Left renal cortex interstitium (tissue), 4 donors: ENCODE data around the gene XG. TPM values are rescaled to one million over a fixed set of nuclear protein-coding genes. Genes with fewer than 3 reads are reported as not detected.
"Not testable (repeated sequence)": the region's sequence is repeated elsewhere in the genome, so short reads cannot be mapped to it uniquely, and the experiment has no call there.

ENCODE experiments used
- DNase-seq, 4 donors: peaks; one replicate each; pipeline ENCODE4 v3.0.0-alpha.2; 2013; ENCODE audit warnings: low read depth in 4 of 4, low spot score in 2 of 4, missing footprints in 1 of 4
- polyA plus RNA-seq, 4 donors: library from polyadenylated mRNA; unstranded; fragments of 120-200 nt; gene quantifications; one replicate each; pipeline ENCODE4 v1.2.1, GENCODE V29; 2013; ENCODE audit not compliant: insufficient read length in 4 of 4

The XG gene
- polyA plus RNA-seq, 4 donors, result 0.19 to 0.69 (median 0.37) TPM

DNA sequence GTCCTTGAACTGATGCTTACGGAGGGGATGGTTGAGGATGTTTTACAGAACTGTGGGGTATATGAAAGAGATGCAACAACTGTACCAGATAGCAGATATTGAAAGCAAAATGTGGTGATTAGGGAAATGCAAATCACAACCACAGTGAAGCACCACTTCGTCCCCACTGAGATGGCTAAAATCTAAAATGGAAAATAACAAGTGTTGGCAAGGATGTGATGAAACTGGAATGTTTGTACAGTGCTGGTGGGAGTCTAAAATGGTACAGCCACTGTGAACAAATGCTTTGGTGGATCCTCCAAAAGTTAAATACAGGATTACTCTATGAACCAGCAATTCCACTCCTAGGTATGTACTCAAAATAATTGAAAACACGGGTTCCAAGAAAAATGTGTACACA is 22.9 kb downstream of the XG start:
- DNase-seq, result no peak

DNA sequence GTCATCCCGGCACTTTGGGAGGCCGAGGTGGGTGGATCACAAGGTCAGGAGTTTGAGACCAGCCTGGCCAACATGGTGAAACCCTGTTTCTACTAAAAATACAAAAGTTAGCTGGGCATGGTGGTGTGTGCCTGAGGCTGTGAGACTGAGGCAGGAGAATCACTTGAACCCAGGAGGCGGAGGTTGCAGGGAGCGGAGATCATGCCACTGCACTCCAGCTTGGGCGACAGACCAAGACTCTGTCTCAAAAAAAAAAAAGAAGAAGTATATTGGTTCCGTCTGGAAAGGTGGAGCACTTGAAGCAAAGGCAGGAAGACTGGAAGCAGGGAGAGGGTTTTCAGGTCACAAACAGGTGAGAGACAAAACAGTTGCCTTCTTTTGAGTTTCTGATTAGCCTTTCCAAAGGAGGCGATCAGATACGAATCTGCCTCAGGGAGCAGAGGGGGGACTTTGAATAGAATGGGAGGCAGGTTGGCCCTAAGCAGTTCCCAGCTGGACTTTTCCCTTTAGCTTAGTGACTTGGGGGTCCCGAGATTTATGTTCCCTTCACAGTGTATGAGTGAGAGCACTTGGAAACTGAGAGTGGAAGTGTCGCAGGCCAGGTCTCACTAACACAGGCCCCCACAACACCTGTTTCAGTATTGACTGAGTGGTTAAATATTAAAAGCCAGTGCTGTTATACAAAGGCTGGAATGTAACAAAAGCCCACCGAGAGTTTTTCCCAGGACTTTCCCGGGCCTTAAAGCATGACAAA is 28.8 kb downstream of the XG start:
- peak in 1 of 4 donors; percentile 8 for DNase-seq

DNA sequence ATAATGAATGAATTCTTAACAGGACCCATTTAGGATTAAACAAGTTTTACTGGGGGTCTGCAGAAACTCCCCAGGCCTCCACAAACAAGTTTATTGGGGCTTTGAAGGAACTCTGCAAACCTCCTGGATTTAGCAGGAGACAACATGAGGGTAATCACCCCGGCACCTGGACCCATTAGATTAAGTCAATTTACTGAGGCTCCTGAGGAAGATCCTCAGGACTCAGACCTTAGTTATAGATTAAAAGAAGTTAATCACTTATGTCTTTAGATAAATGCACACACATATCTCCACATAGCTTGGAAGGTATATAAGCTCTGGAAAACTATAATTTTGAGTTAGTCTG is 29.4 kb downstream of the XG start:
- DNase-seq, result no peak

DNA sequence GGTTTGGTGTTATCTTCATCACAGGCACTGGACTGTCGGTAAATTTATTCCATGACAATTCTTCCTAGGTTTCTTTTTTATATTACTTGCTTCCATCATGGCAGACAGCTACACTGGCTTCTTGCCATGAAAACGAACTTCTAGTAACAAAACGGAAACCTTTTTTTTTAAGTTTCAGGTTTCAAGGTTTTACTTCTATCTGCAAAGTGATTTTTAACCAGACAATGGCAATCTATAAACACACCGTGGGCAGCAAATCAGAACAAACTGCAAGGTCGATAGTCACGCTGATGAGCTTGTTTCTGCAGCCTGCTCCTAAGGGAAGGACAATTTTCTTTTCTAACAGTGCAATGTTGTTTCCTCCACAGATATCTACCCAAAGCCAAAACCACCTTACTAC is 29.9 kb downstream of the XG start:
- no peak for DNase-seq

DNA sequence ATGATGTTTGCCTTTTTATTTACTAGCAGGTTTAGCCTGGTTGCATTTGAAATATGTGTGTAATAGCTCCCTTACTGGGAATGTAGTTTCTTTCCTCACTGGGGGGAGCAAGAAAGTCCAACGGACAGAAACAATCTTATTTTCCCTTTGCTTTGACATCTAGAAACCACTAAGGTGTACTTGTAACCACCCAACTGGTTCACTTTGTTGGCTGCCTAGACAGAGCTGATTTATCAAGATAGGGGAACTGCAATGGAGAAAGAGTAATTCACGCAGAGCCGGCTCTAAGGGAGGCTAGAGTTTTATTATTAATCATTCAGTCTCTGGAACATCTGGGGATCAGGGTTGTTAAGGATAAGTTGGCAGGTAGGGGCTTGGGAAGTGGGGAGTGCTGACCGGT is 30.3 kb downstream of the XG start:
- no peak for DNase-seq

DNA sequence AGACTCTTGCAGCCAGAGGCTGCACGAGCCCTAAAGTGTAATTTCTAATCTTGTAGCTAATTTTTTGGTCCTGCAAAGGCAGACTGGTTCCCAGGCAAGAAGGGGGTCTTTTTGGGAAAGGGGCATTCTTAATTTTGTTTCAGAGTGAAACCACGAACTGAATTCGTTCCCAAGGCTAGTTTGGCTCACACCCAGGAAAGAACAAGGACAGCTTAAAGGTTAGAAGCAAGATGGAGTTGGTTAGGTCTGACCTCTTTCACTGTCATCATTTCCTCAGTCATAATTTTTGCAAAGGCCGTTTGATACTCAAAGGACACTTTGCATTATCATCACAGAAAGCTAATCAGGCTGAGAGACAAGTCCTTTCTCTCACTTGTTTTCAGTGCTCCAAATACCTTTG is 30.9 kb downstream of the XG start:
- no peak for DNase-seq

DNA sequence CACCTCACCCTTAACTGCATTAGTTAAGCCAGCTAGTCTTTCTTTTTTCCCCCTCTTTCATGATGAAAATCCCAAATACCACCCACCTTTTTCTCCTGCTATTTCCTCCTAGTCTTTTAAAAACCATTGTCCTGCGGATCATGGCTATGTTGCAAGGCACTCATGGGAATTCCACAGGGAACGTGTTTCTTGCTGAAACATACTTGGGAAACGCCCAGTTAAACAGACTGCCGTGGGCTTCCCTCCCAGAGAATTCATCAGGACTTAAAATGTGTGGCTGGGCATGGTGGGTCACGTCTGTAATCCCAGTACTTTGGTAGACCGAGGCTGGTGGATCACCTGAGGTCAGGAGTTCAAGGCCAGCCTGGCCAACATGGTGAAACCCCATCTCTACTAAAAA is 32.2 kb downstream of the XG start:
- no peak for DNase-seq

DNA sequence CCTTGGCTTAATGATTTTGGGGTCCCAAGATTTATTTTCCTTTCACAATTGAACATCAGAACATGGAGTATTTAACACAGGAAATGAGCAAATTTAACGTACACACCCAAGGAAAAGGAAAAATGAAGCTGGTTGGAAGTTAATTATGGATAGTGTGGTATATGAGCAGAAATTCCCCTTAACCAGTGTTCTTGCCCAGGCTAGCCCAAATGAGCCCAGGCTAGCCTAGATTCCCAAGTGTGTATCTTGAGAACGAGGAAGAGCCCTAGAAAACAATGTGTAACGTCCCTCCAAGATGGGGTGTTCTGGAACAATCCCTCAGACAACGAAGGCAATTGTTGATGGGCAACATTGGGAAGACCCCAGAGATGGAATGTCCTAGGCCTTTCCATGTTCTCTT is 33.7 kb downstream of the XG start:
- no peak for DNase-seq

DNA sequence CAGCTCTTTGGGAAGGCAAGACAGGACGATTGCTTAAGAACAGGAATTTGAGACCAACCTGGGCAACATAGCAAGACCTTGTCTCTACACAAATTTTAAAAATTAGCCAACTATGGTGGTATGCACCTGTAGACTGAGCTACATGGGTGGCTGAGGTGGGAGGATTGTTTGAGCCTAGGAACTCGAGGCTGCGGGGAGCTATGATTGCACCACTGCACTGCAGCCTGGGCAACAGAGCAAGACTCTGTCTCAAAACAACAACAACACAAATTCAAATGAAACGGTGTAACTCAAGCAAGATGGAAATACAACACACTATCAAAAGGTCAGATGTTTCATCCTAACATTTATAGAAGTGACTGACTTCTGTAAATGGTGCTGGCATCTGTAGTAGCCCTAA is 37.1 kb downstream of the XG start:
- no peak for DNase-seq

DNA sequence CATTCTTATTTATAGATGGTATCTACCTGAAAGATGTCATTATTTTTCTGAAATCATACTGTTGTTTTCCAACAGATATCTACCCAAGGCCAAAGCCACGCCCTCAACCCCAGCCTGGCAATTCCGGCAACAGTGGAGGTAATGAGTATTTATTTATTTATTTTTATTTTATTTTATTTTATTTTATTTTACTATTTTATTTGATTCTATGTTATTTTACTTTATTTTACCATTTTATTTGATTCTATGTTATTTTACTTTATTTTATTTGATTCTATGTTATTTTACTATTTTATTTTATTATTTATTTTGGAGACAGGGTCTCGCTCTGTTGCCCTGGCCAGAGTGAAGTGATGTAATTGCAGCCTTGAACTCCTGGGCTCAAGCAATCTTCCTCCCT is 37.7 kb downstream of the XG start:
- DNase-seq, result no peak

DNA sequence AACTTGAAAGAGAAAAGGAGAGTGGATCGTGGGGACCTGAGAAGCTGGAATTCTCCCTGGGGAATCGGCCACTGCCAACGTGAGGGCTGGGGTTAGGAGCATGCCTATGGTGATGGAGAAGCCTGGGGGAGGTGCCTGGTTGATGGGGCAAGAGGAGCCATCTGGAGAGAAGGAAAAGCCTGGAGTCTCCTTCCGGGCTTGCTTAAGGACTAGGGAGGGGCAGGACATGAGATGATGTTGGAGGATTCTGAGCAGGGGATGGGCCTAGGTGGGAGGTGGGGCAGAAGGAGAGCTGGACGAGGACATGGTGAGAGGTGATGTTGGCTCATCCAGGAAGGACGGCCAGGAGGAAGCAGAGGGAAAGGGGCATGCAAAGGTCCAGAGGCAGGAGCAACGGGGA is 41.9 kb downstream of the XG start:
- DNase-seq, result no peak

DNA sequence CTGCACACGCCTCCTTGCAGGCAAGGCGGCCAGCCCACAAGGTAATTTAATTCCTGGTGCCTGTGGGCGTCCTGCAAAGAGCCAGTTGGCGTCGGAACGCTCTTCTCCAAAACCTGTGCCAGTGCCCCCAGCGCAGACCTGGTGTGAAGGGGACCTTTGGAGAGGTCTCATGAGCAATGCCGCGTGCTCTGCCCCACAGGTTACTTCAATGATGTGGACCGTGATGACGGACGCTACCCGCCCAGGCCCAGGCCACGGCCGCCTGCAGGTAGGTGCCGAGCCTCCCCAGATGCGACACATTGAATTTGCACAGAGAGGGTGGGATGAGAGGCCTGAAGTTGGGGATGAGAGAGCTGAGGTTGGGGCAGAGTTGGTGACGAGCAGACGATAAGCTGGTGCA is 42.5 kb downstream of the XG start:
- no peak for DNase-seq

DNA sequence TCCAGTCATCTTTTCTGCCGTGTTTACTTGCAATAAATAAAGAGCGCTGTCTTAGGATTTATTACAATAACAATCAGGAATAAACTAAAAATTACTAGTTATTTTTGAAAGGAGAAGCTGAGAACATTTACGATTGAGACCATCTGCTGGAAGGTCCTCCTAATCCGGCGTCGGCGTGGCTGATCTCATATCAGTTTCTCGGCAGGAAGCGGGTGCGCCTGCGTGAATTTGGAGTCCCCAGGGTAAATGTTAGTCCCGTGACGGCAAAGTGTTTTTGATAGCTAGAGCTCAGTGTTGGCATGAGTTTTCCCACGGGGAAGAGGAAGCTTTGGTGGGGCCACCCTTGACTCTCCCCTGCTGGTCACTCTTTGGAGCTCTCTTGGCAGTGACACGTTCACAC is 45.0 kb downstream of the XG start:
- not testable (repeated sequence) for DNase-seq

DNA sequence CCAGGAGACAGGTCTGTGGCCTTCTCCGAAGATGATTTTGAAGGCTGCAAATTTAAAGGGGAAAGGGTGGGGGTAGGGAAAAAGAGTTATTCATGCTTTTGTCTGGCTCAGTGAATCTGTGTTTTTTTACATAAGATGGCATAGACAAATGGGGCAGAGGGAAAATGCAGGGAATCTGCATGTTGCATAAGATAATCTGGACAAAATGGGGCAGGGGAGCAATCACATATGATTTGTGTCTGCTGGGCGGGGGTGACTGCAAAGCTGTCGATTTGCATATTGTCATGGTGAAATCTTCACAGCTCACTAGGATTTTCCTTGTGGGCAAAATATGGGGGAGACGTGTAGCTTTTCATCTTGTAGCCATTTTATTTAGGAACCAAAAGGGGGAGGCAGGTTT is 47.5 kb downstream of the XG start:
- DNase-seq, result no peak

DNA sequence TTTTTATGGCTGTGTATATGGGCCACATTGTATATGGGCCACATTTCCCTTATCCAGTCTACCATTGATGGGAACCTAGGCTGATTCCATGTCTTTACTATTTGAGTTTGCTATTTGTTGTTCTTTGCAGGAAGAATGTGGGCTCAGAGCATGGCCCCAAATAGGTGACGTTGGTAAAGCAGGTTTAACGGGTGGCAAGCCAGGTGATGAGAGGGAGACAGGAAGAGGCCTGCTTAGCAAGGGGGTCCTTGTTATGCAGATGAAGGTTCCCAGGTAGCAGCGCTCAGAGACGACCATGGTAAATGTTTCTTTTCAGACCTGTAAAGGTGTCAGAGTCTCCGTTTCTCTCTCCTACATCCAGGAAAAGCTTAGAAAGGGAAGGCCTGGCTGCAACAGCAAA is 48.1 kb downstream of the XG start:
- DNase-seq, result not testable (repeated sequence)

DNA sequence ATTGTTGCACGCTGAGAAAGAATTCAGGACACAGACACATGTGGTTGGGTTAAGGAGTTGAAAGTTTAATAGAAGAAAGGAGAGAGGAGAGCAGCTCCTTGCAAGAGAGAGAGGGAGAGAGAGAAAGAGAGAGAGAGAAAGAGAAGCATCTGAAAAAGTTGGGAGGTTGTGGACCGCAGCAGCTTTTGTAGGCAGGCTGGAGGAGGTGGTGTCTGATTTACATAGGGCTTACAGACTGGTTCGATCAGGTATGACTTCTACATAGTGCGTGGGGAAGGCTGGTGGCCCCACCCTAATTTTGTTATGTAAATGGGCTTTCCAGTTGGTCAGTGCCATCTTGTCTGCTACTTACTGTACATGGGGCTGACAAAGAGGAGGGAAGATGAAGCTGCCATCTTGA is 49.4 kb downstream of the XG start:
- DNase-seq, result no peak

DNA sequence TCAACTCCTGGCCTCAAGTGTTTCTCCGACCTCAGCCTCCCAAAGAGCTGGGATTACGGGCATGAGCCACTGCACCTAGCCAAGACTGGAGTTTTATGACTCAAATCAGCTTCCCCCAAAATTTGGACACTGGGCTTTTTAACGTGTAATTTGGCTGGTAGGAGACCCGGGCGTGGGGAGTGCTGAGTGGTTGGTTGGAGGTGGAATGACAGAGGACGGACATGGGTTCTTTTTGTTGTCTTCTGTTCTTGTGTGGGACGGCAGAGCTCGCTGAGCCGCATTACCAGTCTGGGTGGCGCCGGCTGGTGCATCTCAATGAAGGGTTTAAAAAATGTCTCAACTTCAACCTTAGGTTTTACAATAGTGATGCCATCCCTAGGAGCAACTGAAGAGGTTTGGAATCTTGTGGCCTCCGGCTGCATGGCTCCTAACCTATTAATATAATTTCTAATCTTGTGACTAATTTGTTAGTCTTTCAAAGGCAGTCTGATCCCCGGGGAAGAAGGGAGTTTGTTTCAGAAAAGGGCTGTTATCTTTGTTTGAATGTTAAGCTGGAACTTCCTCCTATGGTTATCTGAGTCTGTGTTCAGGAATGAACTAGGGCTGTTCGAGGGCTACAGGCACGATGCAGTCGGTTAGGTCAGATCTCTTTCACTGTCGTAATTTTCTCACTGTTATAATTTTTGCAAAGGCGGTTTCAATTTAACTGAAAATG is 50.7 kb downstream of the XG start:
- not testable (repeated sequence) for DNase-seq

DNA sequence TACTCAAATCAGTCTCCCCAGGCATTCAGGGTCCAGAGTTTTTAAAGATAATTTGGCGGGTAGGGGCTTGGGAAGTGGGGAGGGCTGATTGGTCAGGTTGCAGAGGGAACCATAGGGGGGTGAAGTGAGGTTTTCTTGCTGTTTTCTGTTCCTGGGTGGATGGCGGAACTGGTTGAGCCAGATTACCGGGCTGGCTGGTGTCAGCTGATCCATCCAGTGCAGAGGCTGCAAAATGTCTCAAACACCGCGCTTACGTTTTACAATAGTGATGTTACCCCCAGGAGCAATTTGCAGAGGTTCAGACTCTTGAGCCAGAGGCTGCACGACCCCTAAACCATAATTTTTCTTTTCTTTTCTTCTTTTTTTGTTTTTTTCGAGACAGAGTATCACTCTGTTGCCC is 51.6 kb downstream of the XG start:
- DNase-seq, result not testable (repeated sequence)

DNA sequence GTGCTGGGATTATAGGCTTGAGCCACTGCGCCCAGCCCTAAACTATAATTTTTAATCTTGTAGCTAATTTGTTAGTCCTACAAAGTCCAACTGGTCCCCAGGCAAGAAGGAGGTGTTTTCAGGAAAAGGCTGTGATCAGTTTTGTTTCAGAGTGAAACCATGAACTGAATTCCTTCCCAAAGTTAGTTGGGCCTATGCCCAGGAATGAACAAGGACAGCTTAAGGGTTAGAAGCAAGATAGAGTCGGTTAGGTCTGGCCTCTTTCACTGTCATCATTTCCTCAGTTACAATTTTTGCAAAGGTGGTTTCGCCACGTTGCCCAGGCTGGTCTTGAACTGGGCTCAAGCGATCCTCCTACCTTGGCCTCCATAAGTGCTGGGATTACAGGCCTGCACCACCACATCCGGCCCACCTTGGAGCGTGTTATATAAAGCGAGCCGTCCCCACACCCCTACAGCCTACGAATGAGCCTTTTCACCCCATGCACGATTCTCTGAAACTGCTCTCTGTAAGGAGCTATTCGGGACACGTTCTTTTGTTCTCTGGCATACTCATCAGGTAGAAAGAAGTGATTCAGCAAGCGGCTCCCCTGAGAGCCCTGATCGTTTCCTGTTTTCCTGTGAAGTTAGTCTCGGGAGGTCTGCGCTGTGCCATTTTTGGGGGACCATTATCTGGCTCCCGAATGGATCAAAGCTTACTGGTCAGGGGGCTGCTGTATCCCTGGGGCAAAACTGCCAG is 52.4 kb downstream of the XG start:
- DNase-seq, result not testable (repeated sequence)

DNA sequence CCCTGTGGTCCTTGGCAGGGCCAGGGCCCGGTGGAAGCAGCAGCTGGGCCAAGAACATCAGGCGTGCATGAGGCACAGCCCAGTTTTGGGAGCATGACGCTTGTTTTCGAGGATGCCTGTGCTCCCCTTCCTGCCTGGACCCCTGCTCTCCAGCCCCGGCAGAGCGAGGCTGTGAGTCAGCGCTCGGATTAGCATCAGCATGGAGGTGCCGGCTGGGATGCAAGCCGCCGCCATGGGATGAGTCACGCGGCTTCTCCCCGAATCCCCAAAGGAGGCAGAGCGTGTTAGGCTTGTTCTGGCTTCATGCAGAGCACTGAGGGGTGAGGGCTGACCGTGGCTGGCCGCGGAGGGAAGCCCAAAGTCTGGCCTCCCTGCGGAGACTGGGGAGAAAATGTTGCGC is 53.0 kb downstream of the XG start:
- not testable (repeated sequence) for DNase-seq

DNA sequence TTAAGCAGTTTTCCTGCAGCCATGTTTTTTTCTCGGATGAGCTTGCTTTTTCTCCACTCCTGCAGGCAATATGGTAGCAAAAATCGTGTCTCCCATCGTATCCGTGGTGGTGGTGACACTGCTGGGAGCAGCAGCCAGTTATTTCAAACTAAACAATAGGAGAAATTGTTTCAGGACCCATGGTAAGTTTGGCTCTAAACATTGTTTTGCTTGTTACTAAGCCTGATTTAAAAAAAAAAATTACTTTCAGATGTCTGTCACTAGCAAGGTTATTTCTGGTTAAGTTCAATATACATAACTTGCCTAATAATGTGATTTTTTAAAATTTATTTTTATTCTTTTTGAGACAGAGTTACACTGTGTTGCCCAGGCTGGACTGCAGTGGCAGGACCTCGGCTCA is 59.4 kb downstream of the XG start:
- DNase-seq, result no peak
